HCT116 (cell line): ENCODE measurements around the gene AIF1L.

Source experiments
- CEBPB ChIP-seq: IDR thresholded peaks from 2 replicates; pipeline ENCODE4 v1.6.1; 2012; ENCODE audit warnings: low read depth
- EGR1 ChIP-seq: IDR thresholded peaks from 2 replicates; pipeline ENCODE4 v1.6.1; 2012; ENCODE audit warnings: low read depth
- EZH2 ChIP-seq: fragments of 200-600 bp; sonication (generic); IDR thresholded peaks from 2 replicates; pipeline ENCODE4 v1.6.1; 2017; ENCODE audit warnings: antibody characterized with exemption, mixed run types
- MAX ChIP-seq: IDR thresholded peaks from 2 replicates; pipeline ENCODE4 v1.6.1; 2012
- POLR2A ChIP-seq: IDR thresholded peaks from 2 replicates; pipeline ENCODE4 v1.7.0; 2011; ENCODE audit warnings: borderline replicate concordance; ENCODE audit not compliant: insufficient read depth, insufficient read length; ENCODE audit errors: extremely low read depth
- POLR2AphosphoS5 ChIP-seq: IDR thresholded peaks from 2 replicates; pipeline ENCODE4 v1.6.1; 2011; ENCODE audit warnings: mild to moderate bottlenecking, low read depth, low read length, moderate library complexity
- RAD21 ChIP-seq: IDR thresholded peaks from 2 replicates; pipeline ENCODE4 v1.6.1; 2012; ENCODE audit warnings: low read depth, mild to moderate bottlenecking
- SIN3A ChIP-seq: IDR thresholded peaks from 2 replicates; pipeline ENCODE4 v1.6.1; 2012; ENCODE audit warnings: low read depth
- SP1 ChIP-seq: IDR thresholded peaks from 2 replicates; pipeline ENCODE4 v1.6.1; 2012; ENCODE audit warnings: low read depth
- ZNF274 ChIP-seq: fragments of 200-500 bp; sonication (Bioruptor generic); IDR thresholded peaks from 2 replicates; pipeline ENCODE4 v1.6.1; 2014; ENCODE audit warnings: mild to moderate bottlenecking, low read depth, low read length, inconsistent platforms
- TF ChIP-seq, protein P1 (sequence below), 3 experiments: fragments of 200-600 bp in 1 of 3; sonication (generic) in 1 of 3; IDR thresholded peaks in 2 of 3; conservative IDR thresholded peaks in 1 of 3; 2 replicates each; pipeline ENCODE4 v1.5.1; 2012 to 2017; ENCODE audit warnings: low read depth in 2 of 3, low read length in 2 of 3, antibody characterized with exemption in 1 of 3, borderline replicate concordance in 1 of 3, control low read depth in 1 of 3, mild to moderate bottlenecking in 1 of 3, mixed read lengths in 1 of 3, mixed run types in 1 of 3, moderate library complexity in 1 of 3; ENCODE audit not compliant: insufficient read depth in 1 of 3

DNA sequence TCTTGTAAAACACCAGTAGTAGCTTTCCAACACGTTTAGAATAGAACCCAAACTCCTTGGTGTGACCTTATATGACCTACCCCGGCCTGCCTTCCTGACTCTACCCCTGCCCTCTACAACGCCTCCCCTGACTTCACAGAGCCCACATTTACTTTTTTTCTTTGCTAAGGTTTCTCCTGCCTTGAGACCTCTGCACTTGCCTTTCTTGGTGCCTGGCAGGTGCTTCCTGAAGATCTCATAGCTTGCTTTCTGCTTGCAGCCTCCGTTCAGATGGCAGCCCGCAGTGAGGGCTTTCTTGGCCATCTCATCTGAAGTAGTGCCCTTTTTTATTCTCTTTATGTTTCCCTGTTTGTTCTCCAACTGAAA is 53.3 kb downstream of the AIF1L start:
- no peak for TF ChIP-seq EZH2
- TF ChIP-seq SIN3A: no peak
- TF ChIP-seq, protein P1, sequence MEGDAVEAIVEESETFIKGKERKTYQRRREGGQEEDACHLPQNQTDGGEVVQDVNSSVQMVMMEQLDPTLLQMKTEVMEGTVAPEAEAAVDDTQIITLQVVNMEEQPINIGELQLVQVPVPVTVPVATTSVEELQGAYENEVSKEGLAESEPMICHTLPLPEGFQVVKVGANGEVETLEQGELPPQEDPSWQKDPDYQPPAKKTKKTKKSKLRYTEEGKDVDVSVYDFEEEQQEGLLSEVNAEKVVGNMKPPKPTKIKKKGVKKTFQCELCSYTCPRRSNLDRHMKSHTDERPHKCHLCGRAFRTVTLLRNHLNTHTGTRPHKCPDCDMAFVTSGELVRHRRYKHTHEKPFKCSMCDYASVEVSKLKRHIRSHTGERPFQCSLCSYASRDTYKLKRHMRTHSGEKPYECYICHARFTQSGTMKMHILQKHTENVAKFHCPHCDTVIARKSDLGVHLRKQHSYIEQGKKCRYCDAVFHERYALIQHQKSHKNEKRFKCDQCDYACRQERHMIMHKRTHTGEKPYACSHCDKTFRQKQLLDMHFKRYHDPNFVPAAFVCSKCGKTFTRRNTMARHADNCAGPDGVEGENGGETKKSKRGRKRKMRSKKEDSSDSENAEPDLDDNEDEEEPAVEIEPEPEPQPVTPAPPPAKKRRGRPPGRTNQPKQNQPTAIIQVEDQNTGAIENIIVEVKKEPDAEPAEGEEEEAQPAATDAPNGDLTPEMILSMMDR (IDR thresholded peaks at IDR 0.05 in 2 of 3, conservative IDR thresholded peaks at IDR 0.05 in 1 of 3; ENCODE audit: borderline replicate concordance in 1 of 3, insufficient read depth in 1 of 3, low read depth in 2 of 3, low read length in 2 of 3): no peak
- no peak for TF ChIP-seq RAD21
- TF ChIP-seq POLR2A: no peak
- TF ChIP-seq EGR1: no peak
- no peak for TF ChIP-seq POLR2AphosphoS5
- no peak for TF ChIP-seq SP1
- TF ChIP-seq CEBPB: no peak
- no peak for TF ChIP-seq ZNF274
- TF ChIP-seq MAX: no peak
